Naive thymus-derived CD4-positive, alpha-beta T cell (primary cell): Measurements from ENCODE around the gene RPS6KL1. TPM values are rescaled to one million over a fixed set of nuclear protein-coding genes. Genes with fewer than 3 reads are reported as not detected.
A peak's percentile ranks its signal among the peaks of the same experiment; 100 is the strongest.

Experiments
- ATAC-seq: fragments of 150-1000 bp; cut with Tn5 transposase; 2 replicates; pipeline ENCODE4 v1.10.0; 2021; ENCODE audit warnings: mild to moderate bottlenecking, moderate library complexity
- CTCF ChIA-PET: fragments of 350-600 bp; sonication (Branson Sonifier 250); formaldehyde crosslinking; loops from one replicate; lab custom pipeline; 2021; ENCODE audit warnings: antibody characterized with exemption; lab: Charles Lee
- POLR2A ChIA-PET: fragments of 350-600 bp; sonication (Branson Sonifier 250); formaldehyde crosslinking; loops from one replicate; lab custom pipeline; 2021; ENCODE audit warnings: antibody characterized with exemption, inconsistent platforms; lab: Charles Lee
- DNase-seq, 9 donors: peaks; one replicate each; pipeline versions ENCODE4 v3.0.0 to v3.0.0-alpha.2; 2020 to 2022; ENCODE audit warnings: mixed read lengths in 1 of 9
- H3K27ac ChIP-seq: one replicate; pipeline ENCODE4 v1.7.0; 2013; ENCODE audit warnings: mild to moderate bottlenecking, low read depth, low read length, moderate library complexity
- H3K27me3 ChIP-seq, 2 donors: one replicate each; pipeline ENCODE4 v1.7.0; 2013; ENCODE audit warnings: low read length in 2 of 2, mild to moderate bottlenecking in 2 of 2, moderate library complexity in 2 of 2; ENCODE audit not compliant: control insufficient read depth in 2 of 2, insufficient read depth in 2 of 2
- H3K36me3 ChIP-seq, 3 experiments: 1 replicate in 2 of 3; 2 replicates in 1 of 3; pipeline ENCODE4 v1.7.0; 2013; ENCODE audit warnings: low read length in 3 of 3, mild to moderate bottlenecking in 3 of 3, moderate library complexity in 1 of 3; ENCODE audit not compliant: insufficient read depth in 3 of 3, control insufficient read depth in 2 of 3
- H3K4me1 ChIP-seq, 2 donors: one replicate each; pipeline ENCODE4 v1.7.0; 2013; ENCODE audit warnings: low read length in 2 of 2, mild to moderate bottlenecking in 2 of 2, moderate library complexity in 1 of 2; ENCODE audit not compliant: control insufficient read depth in 2 of 2, insufficient read depth in 2 of 2
- H3K4me3 ChIP-seq: 2 replicates; pipeline ENCODE4 v1.7.0; 2013; ENCODE audit warnings: mild to moderate bottlenecking, low read length
- H3K9me3 ChIP-seq, 3 experiments: 1 replicate in 2 of 3; 2 replicates in 1 of 3; pipeline ENCODE4 v1.7.0; 2013; ENCODE audit warnings: low read length in 3 of 3; ENCODE audit not compliant: control insufficient read depth in 2 of 3
- H3K27ac Mint-ChIP-seq, 9 donors: one replicate each; pipeline ENCODE4 v1.8.0; 2020 to 2022; ENCODE audit warnings: mixed read lengths in 9 of 9, mild to moderate bottlenecking in 8 of 9, moderate library complexity in 5 of 9, inconsistent platforms in 2 of 9
- H3K27me3 Mint-ChIP-seq, 5 donors: one replicate each; pipeline ENCODE4 v1.8.0; 2021 to 2022; ENCODE audit warnings: mixed read lengths in 5 of 5, mild to moderate bottlenecking in 1 of 5
- H3K36me3 Mint-ChIP-seq, 5 donors: one replicate each; pipeline ENCODE4 v1.8.0; 2020 to 2022; ENCODE audit warnings: mixed read lengths in 5 of 5, mild to moderate bottlenecking in 3 of 5, inconsistent platforms in 1 of 5
- H3K4me1 Mint-ChIP-seq, 7 donors: one replicate each; pipeline ENCODE4 v1.8.0; 2020 to 2022; ENCODE audit warnings: mixed read lengths in 7 of 7, mild to moderate bottlenecking in 3 of 7, inconsistent platforms in 1 of 7
- H3K4me3 Mint-ChIP-seq, 10 donors: one replicate each; pipeline ENCODE4 v1.8.0; 2020 to 2022; ENCODE audit warnings: mild to moderate bottlenecking in 10 of 10, mixed read lengths in 10 of 10, moderate library complexity in 6 of 10, inconsistent platforms in 2 of 10
- H3K9me3 Mint-ChIP-seq, 11 donors: one replicate each; pipeline ENCODE4 v1.8.0; 2020 to 2022; ENCODE audit warnings: mixed read lengths in 11 of 11, mild to moderate bottlenecking in 4 of 11, inconsistent platforms in 1 of 11, moderate library complexity in 1 of 11
- intact Hi-C, 2 donors: fragments of 100-400 bp; cut with micrococcal nuclease; formaldehyde crosslinking; loops; one replicate each; pipeline ENCODE4 v1.15.1; 2023
- polyA plus RNA-seq, 2 donors: library from polyadenylated mRNA; unstranded; fragments of 300-500 nt; fragmentation: Illumina TruSeq; gene quantifications; one replicate each; pipeline ENCODE4 v1.2.3, GENCODE V29; 2021
- total RNA-seq, 6 experiments: library from RNA in 5 of 6; stranded (reverse) in 5 of 6; gene quantifications; 1 replicate in 5 of 6; 2 replicates in 1 of 6; pipeline ENCODE4 v1.2.3 and lab custom pipeline; 2021 to 2026

RPS6KL1 gene
- total and polyA plus RNA-seq, 7 experiments from 2014 or later = 2.0 to 12.8 (median 5.7) TPM

DNA sequence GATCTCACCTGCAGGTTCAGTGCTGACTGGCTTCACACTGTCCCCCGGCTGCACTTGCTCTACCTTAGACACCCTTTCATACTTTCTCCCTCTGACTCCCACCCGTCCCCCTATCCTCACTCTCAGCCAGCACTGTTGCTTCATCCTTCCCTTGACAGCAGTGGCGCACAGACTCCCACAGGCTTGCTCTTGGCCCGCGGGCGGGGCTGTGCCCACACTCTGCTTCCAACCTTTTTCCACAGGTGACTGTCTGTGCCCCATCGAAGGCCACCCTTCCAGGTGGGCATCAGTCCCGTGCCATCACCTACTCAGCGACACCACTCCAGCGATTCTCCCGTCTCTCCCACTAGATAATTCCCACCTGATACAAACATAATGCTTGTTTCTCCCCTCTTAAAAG, 1.0 kb upstream of the RPS6KL1 start:
- no peaks in the 10 kb centered on the region for H3K9me3 Mint-ChIP-seq
- no peak for ATAC-seq
- intact Hi-C loops = no loop called here
- ChIA-PET POLR2A (interaction anchor here (1.1 to 1.8 kb wide), 3 partner anchors 9 to 42 kb away, joined by 3 to 5 read pairs (median 4); no protein-coding TSS in a partner anchor), CTCF (interaction anchor here (1.4 kb wide), 1 partner anchor 63 kb away, joined by 4 read pairs; no protein-coding TSS in a partner anchor)
- H3K36me3 Mint-ChIP-seq = no peaks in the 10 kb centered on the region
- no peaks in the 10 kb centered on the region for H3K27me3 ChIP-seq
- peaks cover 1 to 19% (median 15%) of the 10 kb centered on the region in 7 donors for H3K4me1 Mint-ChIP-seq
- peak overlapping the region in 8 of 10 donors; percentile 1 to 66 (median 38) for H3K4me3 Mint-ChIP-seq
- no peaks in the 10 kb centered on the region for H3K36me3 ChIP-seq
- no peaks in the 10 kb centered on the region for H3K9me3 ChIP-seq
- H3K4me1 ChIP-seq = peaks cover 0 to 3% of the 10 kb centered on the region in 2 donors
- no peak overlapping the region for H3K27ac ChIP-seq
- no peak overlapping the region for H3K4me3 ChIP-seq
- DNase-seq = no peak
- peaks cover 0 to 19% (median 8%) of the 10 kb centered on the region in 5 donors for H3K27me3 Mint-ChIP-seq
- peak overlapping the region in 2 of 9 donors; percentile 50 to 65 for H3K27ac Mint-ChIP-seq

DNA sequence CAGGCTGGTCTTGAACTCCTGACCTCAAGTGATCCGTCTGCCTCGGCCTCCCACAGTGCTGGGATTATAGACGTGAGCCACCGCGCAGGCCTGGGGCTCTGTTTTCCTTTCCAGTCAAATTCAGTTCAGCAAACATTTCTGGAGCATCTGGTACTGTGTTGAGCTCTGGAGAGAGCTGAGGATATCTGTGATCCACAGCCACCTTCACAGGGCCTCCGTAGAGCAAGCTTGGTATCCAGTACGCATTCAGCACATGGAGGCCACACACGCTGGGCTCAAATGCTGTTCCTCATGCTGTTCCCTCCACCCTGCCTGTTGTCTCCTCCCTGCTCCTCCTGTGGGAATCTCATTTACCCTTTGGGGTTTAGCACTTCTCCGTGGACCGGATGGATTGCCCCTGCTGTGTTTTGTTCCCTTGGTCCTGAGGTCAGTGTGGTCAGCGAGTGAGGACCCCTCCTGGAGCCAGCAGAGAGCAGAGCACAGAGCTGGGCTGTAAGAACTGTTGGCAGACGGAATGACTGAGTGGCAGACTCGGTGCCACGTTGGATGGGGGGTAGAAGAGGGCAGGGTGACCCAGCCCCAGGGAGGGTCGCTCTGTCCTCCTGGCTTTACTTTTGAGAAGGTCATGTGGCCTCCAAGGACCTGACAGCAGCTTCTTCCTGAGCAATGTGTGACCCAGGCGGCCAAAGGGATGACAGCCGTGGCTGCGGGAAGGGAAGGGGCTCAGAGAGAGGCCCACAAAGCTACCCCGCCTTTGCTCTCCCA, 891 bp downstream of the RPS6KL1 start:
- ChIA-PET POLR2A (interaction anchor here (1.1 to 1.8 kb wide), 2 partner anchors 19 to 20 kb away, joined by 3 to 5 read pairs; no protein-coding TSS in a partner anchor), CTCF (interaction anchor here (0.9 to 1.5 kb wide), 3 partner anchors 16 to 17 kb away, joined by 3 to 5 read pairs (median 5); no protein-coding TSS in a partner anchor)
- Histone ChIP-seq H3K9me3 (no peaks in the 10 kb centered on the region), H3K27me3 (no peaks in the 10 kb centered on the region), H3K36me3 (no peaks in the 10 kb centered on the region), H3K4me3 (peak overlapping the region; percentile 47), H3K4me1 (peaks cover 0 to 3% of the 10 kb centered on the region in 2 donors), H3K27ac (peak overlapping the region; percentile 77)
- peak overlapping the region in 7 of 9 donors; percentile 42 to 78 (median 62) for H3K27ac Mint-ChIP-seq
- no peak for DNase-seq
- peaks cover 0 to 16% (median 13%) of the 10 kb centered on the region in 7 donors for H3K4me1 Mint-ChIP-seq
- H3K36me3 Mint-ChIP-seq = no peaks in the 10 kb centered on the region
- no peaks in the 10 kb centered on the region for H3K9me3 Mint-ChIP-seq
- no peak for ATAC-seq
- H3K4me3 Mint-ChIP-seq = peak overlapping the region; percentile 32 to 86 (median 65)
- H3K27me3 Mint-ChIP-seq = peaks cover 0 to 19% (median 5%) of the 10 kb centered on the region in 5 donors
- intact Hi-C loops = no loop called here

DNA sequence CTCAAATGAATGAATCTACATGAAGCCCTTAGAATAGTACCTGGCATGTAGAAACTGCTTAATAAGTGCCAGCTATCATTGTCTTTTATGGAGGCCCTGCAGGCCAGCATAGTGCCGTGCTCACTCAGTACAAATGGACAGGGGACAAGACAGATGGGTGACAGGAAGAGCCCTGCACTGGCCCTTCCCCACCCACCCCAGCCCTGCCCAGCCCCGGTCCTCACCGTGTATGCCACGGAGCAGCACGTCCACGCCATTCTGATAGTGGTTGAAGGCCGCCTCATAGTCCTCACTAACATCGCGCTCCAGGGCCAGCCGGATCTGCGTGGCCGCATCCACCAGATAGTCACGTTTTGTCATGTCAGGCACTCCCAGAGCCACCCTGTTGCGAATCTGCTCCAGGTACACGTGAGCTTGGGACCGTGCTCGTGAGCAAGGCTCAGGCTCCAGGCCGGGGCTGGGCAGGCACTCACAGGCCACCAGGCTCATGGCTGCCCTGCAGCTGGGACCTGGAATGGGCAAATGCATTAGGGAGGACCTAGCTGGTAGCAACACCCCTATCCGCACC, 1.9 kb downstream of the RPS6KL1 start:
- peaks cover 0 to 16% (median 13%) of the 10 kb centered on the region in 7 donors for H3K4me1 Mint-ChIP-seq
- H3K27me3 Mint-ChIP-seq = peaks cover 0 to 11% (median 0%) of the 10 kb centered on the region in 5 donors
- intact Hi-C loops = no loop called here
- H3K36me3 Mint-ChIP-seq = peaks cover 0 to under 1% (median 0%) of the 10 kb centered on the region in 5 donors
- ChIA-PET CTCF (interaction anchor here (0.6 to 1.2 kb wide), 5 partner anchors 15 to 1147 kb away, joined by 3 to 5 read pairs (median 3); no protein-coding TSS in a partner anchor), POLR2A (interaction anchor here (0.5 kb wide), 1 partner anchor 29 kb away, joined by 3 read pairs; no protein-coding TSS in a partner anchor)
- ATAC-seq = no peak
- H3K27me3 ChIP-seq = no peaks in the 10 kb centered on the region
- no peak overlapping the region for H3K27ac ChIP-seq
- H3K27ac Mint-ChIP-seq = no peak overlapping the region
- no peak overlapping the region for H3K4me3 Mint-ChIP-seq
- no peaks in the 10 kb centered on the region for H3K36me3 ChIP-seq
- peaks cover 0 to 3% of the 10 kb centered on the region in 2 donors for H3K4me1 ChIP-seq
- H3K9me3 Mint-ChIP-seq = no peaks in the 10 kb centered on the region
- no peaks in the 10 kb centered on the region for H3K9me3 ChIP-seq
- no peak overlapping the region for H3K4me3 ChIP-seq
- DNase-seq = no peak

DNA sequence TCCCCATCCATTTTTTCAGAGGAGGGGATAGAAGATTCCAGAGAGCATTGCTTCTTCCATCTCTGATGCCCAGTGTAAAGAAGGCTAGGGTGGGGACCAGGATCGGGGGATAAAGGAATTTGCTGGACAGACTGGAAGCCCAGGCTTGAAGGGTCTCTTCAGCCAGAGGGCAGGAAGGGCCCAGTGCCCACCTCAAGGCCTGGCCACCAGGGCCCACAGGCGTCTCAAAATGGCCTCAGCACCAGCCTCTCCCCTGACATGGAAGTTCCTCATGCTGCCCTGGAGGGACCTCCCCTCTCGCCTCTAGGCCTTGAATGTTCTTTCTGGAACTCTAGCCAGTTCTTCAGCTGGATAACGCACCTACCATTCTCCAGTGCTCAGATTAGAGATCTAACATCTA, 2.8 kb downstream of the RPS6KL1 start:
- Mint-ChIP-seq H3K27me3 (peaks cover 0 to 7% (median 0%) of the 10 kb centered on the region in 5 donors), H3K27ac (no peak overlapping the region), H3K9me3 (no peaks in the 10 kb centered on the region), H3K36me3 (peaks cover 0 to 3% (median 0%) of the 10 kb centered on the region in 5 donors), H3K4me1 (peaks cover 0 to 16% (median 13%) of the 10 kb centered on the region in 7 donors), H3K4me3 (no peak overlapping the region)
- no peak overlapping the region for H3K27ac ChIP-seq
- no peaks in the 10 kb centered on the region for H3K9me3 ChIP-seq
- H3K27me3 ChIP-seq = no peaks in the 10 kb centered on the region
- DNase-seq (no peak), ATAC-seq (no peak)
- peaks cover 0 to 3% of the 10 kb centered on the region in 2 donors for H3K4me1 ChIP-seq
- intact Hi-C loops = no loop called here
- H3K4me3 ChIP-seq = no peak overlapping the region
- CTCF ChIA-PET = interaction anchor here (0.6 to 1.2 kb wide), 2 partner anchors 37 to 58 kb away, joined by 3 to 4 read pairs; no protein-coding TSS in a partner anchor
- POLR2A ChIA-PET = no interaction called here
- H3K36me3 ChIP-seq = no peaks in the 10 kb centered on the region

DNA sequence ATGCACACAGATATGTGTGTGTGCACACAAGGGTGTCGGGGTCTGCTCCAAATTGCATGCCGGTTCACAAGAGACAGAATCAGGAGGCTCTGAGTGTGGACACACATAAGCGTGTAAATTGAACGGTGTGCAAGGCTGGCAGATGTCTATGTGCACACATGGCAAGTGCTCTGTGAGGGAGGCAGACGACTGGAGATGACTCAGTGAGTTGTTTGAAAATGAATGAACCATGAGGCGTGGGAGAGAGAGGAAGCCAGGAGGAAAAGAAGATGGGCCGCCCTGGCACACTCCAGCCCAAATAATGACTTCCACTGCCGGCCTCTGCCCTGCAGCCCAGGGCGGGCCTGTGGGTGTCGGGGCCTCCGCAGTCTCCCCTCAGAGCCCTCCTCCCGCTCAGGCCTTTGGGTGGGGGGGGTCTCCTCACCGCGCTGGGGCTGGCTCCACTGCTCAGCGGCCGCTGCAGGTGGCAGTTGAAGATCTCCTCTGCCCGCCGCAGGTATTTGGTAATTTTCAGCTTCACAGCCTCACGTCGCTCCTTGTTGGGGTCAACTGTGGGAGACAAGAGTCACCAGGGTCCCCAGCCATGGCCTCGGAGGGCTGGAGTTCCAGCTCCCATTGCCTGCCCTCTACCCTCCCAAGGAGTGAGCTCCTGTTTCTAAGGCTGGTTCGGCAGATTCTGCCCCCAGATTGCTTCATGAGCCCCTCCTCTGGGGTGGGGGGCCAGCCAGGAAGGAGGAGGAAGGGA, 3.5 kb downstream of the RPS6KL1 start:
- no peaks in the 10 kb centered on the region for H3K9me3 Mint-ChIP-seq
- Histone ChIP-seq H3K9me3 (no peaks in the 10 kb centered on the region), H3K36me3 (no peaks in the 10 kb centered on the region), H3K27me3 (no peaks in the 10 kb centered on the region), H3K27ac (no peak overlapping the region), H3K4me1 (peaks cover 0 to 3% of the 10 kb centered on the region in 2 donors), H3K4me3 (no peak overlapping the region)
- intact Hi-C loops = no loop called here
- peaks cover 0 to 4% (median 0%) of the 10 kb centered on the region in 5 donors for H3K27me3 Mint-ChIP-seq
- ATAC-seq (no peak), DNase-seq (no peak)
- no peak overlapping the region for H3K4me3 Mint-ChIP-seq
- POLR2A ChIA-PET = no interaction called here
- CTCF ChIA-PET = no interaction called here
- peak overlapping the region in 1 of 9 donors; percentile 52 for H3K27ac Mint-ChIP-seq
- peaks cover 0 to 16% (median 13%) of the 10 kb centered on the region in 7 donors for H3K4me1 Mint-ChIP-seq
- peaks cover 0 to 3% (median 0%) of the 10 kb centered on the region in 5 donors for H3K36me3 Mint-ChIP-seq

DNA sequence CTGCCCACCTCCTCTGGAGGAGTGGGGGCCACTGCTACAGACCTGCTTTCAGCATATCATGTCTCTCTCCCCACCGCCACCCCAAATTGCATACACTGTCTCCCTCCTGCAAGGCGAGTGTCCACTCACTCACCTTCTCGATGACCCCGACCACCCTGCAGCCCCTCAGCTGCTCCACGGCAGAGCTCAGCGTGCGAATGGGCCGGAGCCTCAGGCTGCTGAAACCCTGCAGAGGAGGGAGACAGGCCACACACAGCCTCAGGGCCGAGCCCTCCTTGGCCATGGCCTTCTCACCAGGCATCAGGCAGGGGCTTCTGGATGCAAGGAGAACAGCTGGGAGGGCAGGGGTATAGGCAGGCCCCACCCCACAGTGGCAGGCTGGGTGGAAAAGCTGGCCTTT, 4.7 kb downstream of the RPS6KL1 start:
- ChIA-PET CTCF (no interaction called here), POLR2A (no interaction called here)
- Mint-ChIP-seq H3K36me3 (peaks cover 0 to 3% (median 0%) of the 10 kb centered on the region in 5 donors), H3K4me3 (no peak overlapping the region), H3K9me3 (no peaks in the 10 kb centered on the region), H3K27ac (peak overlapping the region in 1 of 9 donors; percentile 59), H3K4me1 (peaks cover 0 to 9% (median 6%) of the 10 kb centered on the region in 7 donors), H3K27me3 (no peaks in the 10 kb centered on the region)
- Histone ChIP-seq H3K27ac (no peak overlapping the region), H3K4me3 (no peak overlapping the region), H3K36me3 (no peaks in the 10 kb centered on the region), H3K9me3 (no peaks in the 10 kb centered on the region), H3K27me3 (no peaks in the 10 kb centered on the region), H3K4me1 (peaks cover 0 to under 1% of the 10 kb centered on the region in 2 donors)
- intact Hi-C loops = no loop called here
- no peak for DNase-seq
- ATAC-seq = no peak
